ENCODE measurements around the gene PNMA1. TPM values are rescaled to one million over a fixed set of nuclear protein-coding genes. Genes with fewer than 3 reads are reported as not detected.
A peak's percentile ranks its signal among the peaks of the same experiment; 100 is the strongest.

Gene PNMA1
- total RNA-seq, 2 experiments from 2014 or later = 52.6 to 55.9 TPM

DNA sequence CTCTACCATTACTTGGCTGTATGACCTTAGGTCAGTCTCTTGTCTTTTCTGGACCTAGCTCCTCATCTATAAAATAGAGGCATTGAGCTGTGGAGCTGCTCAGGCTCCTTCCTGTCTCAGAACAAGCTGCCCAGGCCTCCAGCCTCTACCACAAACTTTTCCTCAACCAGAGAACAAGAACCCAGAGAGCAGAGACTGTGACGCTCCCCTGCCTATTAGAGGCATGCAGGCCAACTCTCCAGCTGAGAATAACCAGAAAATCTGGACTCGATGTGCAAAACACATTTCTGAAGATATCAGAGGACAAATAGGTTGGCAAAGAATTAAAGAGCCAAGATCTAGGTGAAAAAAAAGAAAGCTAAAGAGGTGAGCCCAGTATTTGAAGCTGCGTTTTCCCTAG lies 17.8 kb upstream of the PNMA1 start:
- H3K4me3 Mint-ChIP-seq = no peak overlapping the region
- no peaks in the 10 kb centered on the region for H3K9me3 Mint-ChIP-seq
- Histone ChIP-seq H3K4me1 (ENCODE audit: insufficient read depth, low read length) (peaks cover 10% of the 10 kb centered on the region), H3K36me3 (ENCODE audit: insufficient read depth, low read length) (peaks cover 80% of the 10 kb centered on the region), H3K4me3 (ENCODE audit: low read length) (no peak overlapping the region), H3K9me3 (ENCODE audit: control insufficient read depth in 1 of 2, insufficient read depth in 1 of 2, low read length in 2 of 2) (no peaks in the 10 kb centered on the region), H3K27ac (ENCODE audit: low read depth in 1 of 2, low read length in 2 of 2) (no peak overlapping the region), H3K27me3 (ENCODE audit: control insufficient read depth in 1 of 2, insufficient read depth in 2 of 2, low read length in 2 of 2) (no peaks in the 10 kb centered on the region)
- H3K36me3 Mint-ChIP-seq (ENCODE audit: low read depth) = peaks cover 82% of the 10 kb centered on the region
- peaks cover 20% of the 10 kb centered on the region for H3K4me1 Mint-ChIP-seq (ENCODE audit: low read depth)
- DNase-seq (no peak), ATAC-seq (ENCODE audit: poor library complexity) (no peak)
- ChIA-PET CTCF (interaction anchor here (0.7 to 6.6 kb wide), 4 partner anchors 10 to 94 kb away, joined by 3 to 68 read pairs (median 4); no protein-coding TSS in a partner anchor), POLR2A (interaction anchor here (0.6 to 3.2 kb wide), 5 partner anchors 8 to 271 kb away, joined by 3 to 11 read pairs (median 3); a partner anchor contains a TSS)
- peak overlapping the region; percentile 51 for H3K27ac Mint-ChIP-seq
- intact Hi-C loops (cut with DNase I, micrococcal nuclease) = no loop called here
- TF ChIP-seq CTCF (IDR thresholded peaks at IDR 0.05) = no peak
- no peaks in the 10 kb centered on the region for H3K27me3 Mint-ChIP-seq

DNA sequence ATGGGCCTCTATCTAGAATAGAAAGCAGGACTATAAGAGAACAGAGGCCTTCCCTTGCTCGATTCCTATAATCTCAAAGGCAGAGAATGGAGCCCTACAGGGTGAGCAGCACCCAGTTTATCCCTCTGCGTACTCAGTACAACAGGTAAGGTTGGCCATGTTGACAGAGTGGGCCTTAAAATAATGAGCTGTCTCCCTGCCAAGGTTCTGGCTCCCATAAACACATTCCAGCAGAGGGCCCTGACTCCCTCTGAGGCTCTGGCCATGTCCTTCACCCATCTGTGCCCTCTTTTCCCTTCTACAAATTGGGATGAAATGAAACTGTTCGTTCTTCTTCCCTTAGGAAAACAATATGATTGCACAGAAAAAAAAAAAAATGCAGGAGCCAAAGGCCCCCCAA lies 16.9 kb upstream of the PNMA1 start:
- H3K9me3 Mint-ChIP-seq = no peaks in the 10 kb centered on the region
- H3K27me3 Mint-ChIP-seq = no peaks in the 10 kb centered on the region
- peak overlapping the region in 1 of 2 donors; percentile 18 for H3K27ac ChIP-seq (ENCODE audit: low read depth in 1 of 2, low read length in 2 of 2)
- ATAC-seq (ENCODE audit: poor library complexity) (no peak), DNase-seq (no peak)
- peaks cover 82% of the 10 kb centered on the region for H3K36me3 ChIP-seq (ENCODE audit: insufficient read depth, low read length)
- H3K4me1 Mint-ChIP-seq (ENCODE audit: low read depth) = peaks cover 20% of the 10 kb centered on the region
- peak overlapping the region; percentile 51 for H3K27ac Mint-ChIP-seq
- ChIA-PET POLR2A (interaction anchor here (0.6 to 1.3 kb wide), 3 partner anchors 9 to 272 kb away, joined by 3 read pairs; no protein-coding TSS in a partner anchor), CTCF (interaction anchor here (0.6 to 6.6 kb wide), 4 partner anchors 10 to 315 kb away, joined by 3 to 68 read pairs (median 3); no protein-coding TSS in a partner anchor)
- H3K36me3 Mint-ChIP-seq (ENCODE audit: low read depth) = peaks cover 76% of the 10 kb centered on the region
- TF ChIP-seq CTCF (IDR thresholded peaks at IDR 0.05) = no peak
- H3K4me1 ChIP-seq (ENCODE audit: insufficient read depth, low read length) = peaks cover 15% of the 10 kb centered on the region
- H3K9me3 ChIP-seq (ENCODE audit: control insufficient read depth in 1 of 2, insufficient read depth in 1 of 2, low read length in 2 of 2) = no peaks in the 10 kb centered on the region
- intact Hi-C loops (cut with DNase I, micrococcal nuclease) = no loop called here
- H3K4me3 Mint-ChIP-seq = no peak overlapping the region
- no peaks in the 10 kb centered on the region for H3K27me3 ChIP-seq (ENCODE audit: control insufficient read depth in 1 of 2, insufficient read depth in 2 of 2, low read length in 2 of 2)
- H3K4me3 ChIP-seq (ENCODE audit: low read length) = no peak overlapping the region

DNA sequence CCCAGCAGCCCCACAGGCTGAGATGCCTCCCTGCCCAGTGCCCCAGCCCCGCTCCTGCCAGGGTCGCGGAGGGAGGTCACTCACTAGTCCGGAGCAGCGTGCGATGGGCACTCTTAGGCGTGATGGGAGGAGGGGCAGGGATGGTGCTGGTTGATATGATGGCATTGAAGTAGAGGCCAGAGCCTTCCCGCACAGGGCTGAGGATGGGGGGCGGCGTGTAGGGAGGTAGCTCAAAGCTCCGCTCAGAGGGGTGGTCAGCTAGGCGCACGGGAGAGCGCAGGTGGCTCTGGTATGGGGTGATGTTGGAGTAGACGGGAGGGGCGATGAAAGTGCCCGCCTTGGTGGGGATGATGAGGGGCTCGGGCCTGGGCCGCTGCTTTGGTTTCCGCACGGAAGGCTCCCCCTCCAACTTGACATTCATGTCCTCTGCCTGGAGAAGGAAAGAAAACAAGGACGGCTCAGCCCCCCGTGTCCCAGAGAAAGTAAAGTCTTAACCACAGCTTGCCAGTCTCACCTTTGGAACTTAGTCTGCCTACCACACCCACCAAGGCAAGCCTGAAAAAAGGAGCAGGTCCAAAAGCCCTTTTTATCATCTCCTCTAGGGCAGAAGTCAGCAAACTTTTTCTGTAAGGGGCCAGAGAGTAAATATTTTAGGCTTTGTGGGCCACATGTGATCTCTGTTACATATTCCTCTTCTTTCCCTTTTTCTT lies 15.5 kb upstream of the PNMA1 start:
- POLR2A ChIA-PET = interaction anchor here (0.6 to 2.7 kb wide), 13 partner anchors 12 to 156 kb away, joined by 3 to 25 read pairs (median 5); partner anchors contain the start of gene PTGR2
- Histone ChIP-seq H3K27ac (ENCODE audit: low read depth in 1 of 2, low read length in 2 of 2) (no peak overlapping the region), H3K36me3 (ENCODE audit: insufficient read depth, low read length) (peaks cover 82% of the 10 kb centered on the region), H3K9me3 (ENCODE audit: control insufficient read depth in 1 of 2, insufficient read depth in 1 of 2, low read length in 2 of 2) (no peaks in the 10 kb centered on the region), H3K27me3 (ENCODE audit: control insufficient read depth in 1 of 2, insufficient read depth in 2 of 2, low read length in 2 of 2) (no peaks in the 10 kb centered on the region), H3K4me1 (ENCODE audit: insufficient read depth, low read length) (peaks cover 27% of the 10 kb centered on the region), H3K4me3 (ENCODE audit: low read length) (no peak overlapping the region)
- DNase-seq (no peak), ATAC-seq (ENCODE audit: poor library complexity) (no peak)
- H3K27me3 Mint-ChIP-seq = no peaks in the 10 kb centered on the region
- intact Hi-C loops (cut with DNase I, micrococcal nuclease) = loop anchor here (2.0 to 10.0 kb wide), 6 partner anchors 23 to 308 kb away; partner anchors contain the start of gene ZNF410 (in 1 of the 2)
- peak overlapping the region; percentile 84 for H3K27ac Mint-ChIP-seq
- H3K9me3 Mint-ChIP-seq = no peaks in the 10 kb centered on the region
- peaks cover 76% of the 10 kb centered on the region for H3K36me3 Mint-ChIP-seq (ENCODE audit: low read depth)
- CTCF ChIA-PET = interaction anchor here (1.1 to 6.6 kb wide), 10 partner anchors 12 to 96 kb away, joined by 3 to 68 read pairs (median 14); partner anchors contain the start of gene PNMA1
- no peak for TF ChIP-seq CTCF (IDR thresholded peaks at IDR 0.05)
- peaks cover 20% of the 10 kb centered on the region for H3K4me1 Mint-ChIP-seq (ENCODE audit: low read depth)
- no peak overlapping the region for H3K4me3 Mint-ChIP-seq
